Suprapubic skin (tissue), 4 donors: Measurements from ENCODE around the gene ROBO4. TPM values are rescaled to one million over a fixed set of nuclear protein-coding genes. Genes with fewer than 3 reads are reported as not detected.

Experiments
- DNase-seq, 2 donors: peaks; one replicate each; pipeline ENCODE4 v3.0.0-alpha.2; 2019; ENCODE audit warnings: low spot score in 2 of 2
- H3K27ac ChIP-seq: fragments of 200-600 bp; sonication (generic); one replicate; pipeline ENCODE4 v1.5.1; 2019
- H3K27me3 ChIP-seq: fragments of 200-600 bp; sonication (generic); one replicate; pipeline ENCODE4 v1.5.1; 2019
- H3K36me3 ChIP-seq: fragments of 200-600 bp; sonication (generic); one replicate; pipeline ENCODE4 v1.5.1; 2019
- H3K4me1 ChIP-seq: fragments of 200-600 bp; sonication (generic); one replicate; pipeline ENCODE4 v1.5.1; 2019
- H3K4me3 ChIP-seq: fragments of 200-600 bp; sonication (generic); one replicate; pipeline ENCODE4 v1.5.1; 2019; ENCODE audit warnings: mild to moderate bottlenecking
- H3K9me3 ChIP-seq: fragments of 200-600 bp; sonication (generic); one replicate; pipeline ENCODE4 v1.5.1; 2019
- CTCF ChIP-seq, 2 donors: fragments of 200-600 bp in 1 of 2; fragments of 450-650 bp in 1 of 2; sonication (generic) in 1 of 2; IDR thresholded peaks; one replicate each; pipeline ENCODE4 v1.5.1; 2016 to 2019; ENCODE audit warnings: antibody characterized with exemption in 2 of 2, mild to moderate bottlenecking in 1 of 2, moderate library complexity in 1 of 2
- EP300 ChIP-seq: sonication (generic); formaldehyde crosslinking; IDR thresholded peaks from one replicate; pipeline ENCODE4 v1.6.1; 2017; ENCODE audit warnings: antibody characterized with exemption
- POLR2A ChIP-seq, 2 donors: fragments of 450-650 bp; IDR thresholded peaks; one replicate each; pipeline ENCODE4 v1.6.1; 2017; ENCODE audit warnings: antibody characterized with exemption in 2 of 2, mild to moderate bottlenecking in 2 of 2, moderate library complexity in 2 of 2
- POLR2AphosphoS5 ChIP-seq, 3 donors: sonication (generic); formaldehyde crosslinking; IDR thresholded peaks; one replicate each; pipeline ENCODE4 v1.6.1; 2017; ENCODE audit warnings: antibody characterized with exemption in 3 of 3
- WGBS: methylation state at CpG from one replicate; pipeline ENCODE4 v1.1.5; 2018; 5-methylcytosine and 5-hydroxymethylcytosine counted together
- total RNA-seq, 4 donors: library from RNA; depleted of rRNA; stranded (reverse); fragments of >200 nt; gene quantifications; one replicate each; pipeline ENCODE4 v1.1.0, GENCODE V29; 2016

ROBO4 gene
- total RNA-seq, 4 donors from 2014 or later: 2.5 to 18.7 (median 9.6) TPM

- Histone ChIP-seq H3K4me1 (peaks cover 43% of the 10 kb centered on the region), H3K36me3 (no peaks in the 10 kb centered on the region), H3K27ac (no peak overlapping the region), H3K27me3 (peaks cover 87% of the 10 kb centered on the region), H3K4me3 (no peak overlapping the region), H3K9me3 (no peaks in the 10 kb centered on the region)
- TF ChIP-seq POLR2AphosphoS5 (IDR thresholded peaks at IDR 0.05) (no peak), EP300 (no peak), POLR2A (IDR thresholded peaks at IDR 0.05) (no peak), CTCF (IDR thresholded peaks at IDR 0.05) (no peak)
- 63% methylated on average over 12 of the region's 14 CpGs for WGBS
- no peak for DNase-seq
Measured at GRCh38 chr11:124869856-124870387, 27.7 kb downstream of the ROBO4 start.

DNA sequence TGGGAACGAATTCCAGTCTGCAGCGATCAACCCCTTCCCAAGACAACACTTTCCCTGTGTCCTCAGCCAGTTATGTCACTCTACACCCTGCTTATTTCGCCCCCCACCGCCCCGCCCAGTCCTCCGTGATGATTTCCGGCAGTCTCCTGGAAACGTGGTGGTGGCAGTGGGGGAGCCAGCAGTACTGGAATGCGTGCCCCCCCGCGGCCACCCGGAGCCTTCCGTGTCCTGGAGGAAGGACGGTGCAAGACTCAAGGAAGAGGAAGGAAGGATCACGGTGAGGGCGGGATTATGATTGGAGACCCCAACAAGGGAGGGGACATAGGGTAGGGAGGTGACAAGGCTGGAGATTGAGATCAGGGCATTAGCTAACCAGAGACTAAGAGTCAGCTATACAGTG is 28.3 kb downstream of the ROBO4 start:
- Histone ChIP-seq H3K36me3 (no peaks in the 10 kb centered on the region), H3K4me1 (peaks cover 45% of the 10 kb centered on the region), H3K9me3 (no peaks in the 10 kb centered on the region), H3K27me3 (peaks cover 93% of the 10 kb centered on the region), H3K4me3 (no peak overlapping the region), H3K27ac (no peak overlapping the region)
- WGBS: 10% methylated on average over 16 of the region's 16 CpGs
- no peak for TF ChIP-seq EP300
- no peak for TF ChIP-seq POLR2AphosphoS5 (IDR thresholded peaks at IDR 0.05)
- TF ChIP-seq POLR2A (IDR thresholded peaks at IDR 0.05): no peak
- no peak for TF ChIP-seq CTCF (IDR thresholded peaks at IDR 0.05)
- DNase-seq: no peak

- H3K4me3 ChIP-seq: no peak overlapping the region
- peak in 1 of 2 donors; percentile 59 for DNase-seq
- no peaks in the 10 kb centered on the region for H3K9me3 ChIP-seq
- H3K36me3 ChIP-seq: no peaks in the 10 kb centered on the region
- peaks cover 96% of the 10 kb centered on the region for H3K27me3 ChIP-seq
- 7% methylated on average over 21 of the region's 63 CpGs for WGBS
- H3K27ac ChIP-seq: no peak overlapping the region
- TF ChIP-seq EP300: no peak
- no peak for TF ChIP-seq CTCF (IDR thresholded peaks at IDR 0.05)
- TF ChIP-seq POLR2AphosphoS5 (IDR thresholded peaks at IDR 0.05): no peak
- TF ChIP-seq POLR2A (IDR thresholded peaks at IDR 0.05): no peak
- H3K4me1 ChIP-seq: peaks cover 47% of the 10 kb centered on the region
Measured at GRCh38 chr11:124868331-124869274, 29.1 kb downstream of the ROBO4 start.

DNA sequence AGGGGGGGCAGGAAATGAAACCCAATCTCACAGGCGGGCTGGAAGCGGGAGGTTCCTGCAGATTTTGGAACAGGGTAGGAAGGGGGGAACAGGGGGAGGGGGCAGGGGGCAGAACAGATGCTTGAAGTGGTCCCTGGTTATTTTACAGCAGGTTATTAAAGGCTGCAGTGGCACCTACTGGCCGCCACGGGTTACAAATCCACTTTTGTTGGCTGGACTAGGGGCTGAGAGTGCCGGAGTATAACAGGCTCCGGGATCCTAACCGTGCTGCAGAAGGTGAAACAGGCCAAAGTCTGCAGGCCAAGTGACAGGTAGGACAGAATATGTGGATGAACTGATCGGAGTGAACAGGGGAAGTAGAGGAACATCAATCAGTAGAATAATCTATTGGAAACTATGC is 30.0 kb downstream of the ROBO4 start:
- Histone ChIP-seq H3K27me3 (peaks cover 94% of the 10 kb centered on the region), H3K36me3 (no peaks in the 10 kb centered on the region), H3K9me3 (no peaks in the 10 kb centered on the region), H3K27ac (no peak overlapping the region), H3K4me3 (no peak overlapping the region), H3K4me1 (peaks cover 55% of the 10 kb centered on the region)
- 5% methylated on average over 8 of the region's 8 CpGs for WGBS
- no peak for DNase-seq
- TF ChIP-seq CTCF (IDR thresholded peaks at IDR 0.05) (peak in 1 of 2 donors; percentile 41), EP300 (no peak)
